ENCODE measurements around the gene MAD1L1.
A peak's percentile ranks its signal among the peaks of the same experiment; 100 is the strongest.

MAD1L1 gene

GRCh38 chr7:2007551-2007950, 225.2 kb downstream of the MAD1L1 start:
- no peaks in the 10 kb centered on the region for H3K4me1 ChIP-seq (ENCODE audit: control insufficient read depth, insufficient read depth, low read length)
- H3K9me3 ChIP-seq (ENCODE audit: control insufficient read depth, insufficient read depth, low read depth, low read length), result no peaks in the 10 kb centered on the region
- no peak overlapping the region for H3K27ac ChIP-seq (ENCODE audit: extremely low read depth, low read depth, low read length)
- TF ChIP-seq WT1 (tag by site-specific recombination; IDR thresholded peaks at IDR 0.05), result no peak
- no peak for TF ChIP-seq ZNF549 (tag by site-specific recombination; IDR thresholded peaks at IDR 0.05)
- TF ChIP-seq ZNF514 (tag by site-specific recombination; IDR thresholded peaks at IDR 0.05), result no peak
- TF ChIP-seq KLF9 (tag by site-specific recombination; IDR thresholded peaks at IDR 0.05; ENCODE audit: low read depth), result no peak
- no peak for TF ChIP-seq ZNF777 (tag by site-specific recombination; IDR thresholded peaks at IDR 0.05; ENCODE audit: borderline replicate concordance)
- no peak for TF ChIP-seq TCF7L2 (IDR thresholded peaks at IDR 0.05; ENCODE audit: borderline replicate concordance, low read depth, low read length)
- no peak for TF ChIP-seq YY1 (tag by site-specific recombination; IDR thresholded peaks at IDR 0.05)
- no peak for TF ChIP-seq ZBTB8A (tag by site-specific recombination; IDR thresholded peaks at IDR 0.05)
- CTCF ChIA-PET, result no interaction called here
- POLR2A ChIA-PET, result interaction anchor here (0.9 kb wide), 1 partner anchor 340 kb away, joined by 3 read pairs; no protein-coding TSS in a partner anchor
- no peak overlapping the region for H3K4me3 ChIP-seq (ENCODE audit: low read depth, low read length)
- H3K36me3 ChIP-seq (ENCODE audit: control insufficient read depth in 2 of 2, insufficient read depth in 1 of 2, low read length in 2 of 2), result peaks cover 0 to 9% of the 10 kb centered on the region in 2 experiments; a peak in 1 of 3 replicates

- Histone ChIP-seq H3K4me1 (ENCODE audit: control insufficient read depth, insufficient read depth, low read length) (no peaks in the 10 kb centered on the region), H3K27ac (ENCODE audit: extremely low read depth, low read depth, low read length) (no peak overlapping the region), H3K36me3 (ENCODE audit: control insufficient read depth in 2 of 2, insufficient read depth in 1 of 2, low read length in 2 of 2) (peaks cover 0 to 4% of the 10 kb centered on the region in 2 experiments; a peak in 1 of 3 replicates), H3K9me3 (ENCODE audit: control insufficient read depth, insufficient read depth, low read depth, low read length) (no peaks in the 10 kb centered on the region), H3K4me3 (ENCODE audit: low read depth, low read length) (no peak overlapping the region)
- CTCF ChIA-PET, result no interaction called here
- POLR2A ChIA-PET, result no interaction called here
- no peak for TF ChIP-seq ZNF211 (tag by site-specific recombination; IDR thresholded peaks at IDR 0.05; ENCODE audit: low read depth)
- peak; percentile 91 for TF ChIP-seq ZIC2 (tag by site-specific recombination; IDR thresholded peaks at IDR 0.05)
Observed at GRCh38 chr7:2006921-2007381, 225.8 kb downstream of the MAD1L1 start.

GRCh38 chr7:2006231-2006771, 226.4 kb downstream of the MAD1L1 start:
- POLR2A ChIA-PET, result no interaction called here
- no peak overlapping the region for H3K4me3 ChIP-seq (ENCODE audit: low read depth, low read length)
- peaks cover 0 to 4% of the 10 kb centered on the region in 2 experiments; a peak in 1 of 3 replicates for H3K36me3 ChIP-seq (ENCODE audit: control insufficient read depth in 2 of 2, insufficient read depth in 1 of 2, low read length in 2 of 2)
- CTCF ChIA-PET, result no interaction called here
- H3K9me3 ChIP-seq (ENCODE audit: control insufficient read depth, insufficient read depth, low read depth, low read length), result no peaks in the 10 kb centered on the region
- no peak overlapping the region for H3K27ac ChIP-seq (ENCODE audit: extremely low read depth, low read depth, low read length)
- H3K4me1 ChIP-seq (ENCODE audit: control insufficient read depth, insufficient read depth, low read length), result no peaks in the 10 kb centered on the region
- TF ChIP-seq HIC1 (tag by site-specific recombination; IDR thresholded peaks at IDR 0.05) (no peak), ZNF366 (tag by site-specific recombination; conservative IDR thresholded peaks at IDR 0.05) (no peak), ZNF175 (tag by site-specific recombination; IDR thresholded peaks at IDR 0.05) (no peak), BCL11A (tag by site-specific recombination; IDR thresholded peaks at IDR 0.05; ENCODE audit: low read depth) (no peak), INSM2 (tag by site-specific recombination; IDR thresholded peaks at IDR 0.05) (no peak), ZNF571 (tag by site-specific recombination; IDR thresholded peaks at IDR 0.05) (no peak)

All from HEK293 (cell line).